Measurements from ENCODE around the gene SOX14.

Gene SOX14

DNA sequence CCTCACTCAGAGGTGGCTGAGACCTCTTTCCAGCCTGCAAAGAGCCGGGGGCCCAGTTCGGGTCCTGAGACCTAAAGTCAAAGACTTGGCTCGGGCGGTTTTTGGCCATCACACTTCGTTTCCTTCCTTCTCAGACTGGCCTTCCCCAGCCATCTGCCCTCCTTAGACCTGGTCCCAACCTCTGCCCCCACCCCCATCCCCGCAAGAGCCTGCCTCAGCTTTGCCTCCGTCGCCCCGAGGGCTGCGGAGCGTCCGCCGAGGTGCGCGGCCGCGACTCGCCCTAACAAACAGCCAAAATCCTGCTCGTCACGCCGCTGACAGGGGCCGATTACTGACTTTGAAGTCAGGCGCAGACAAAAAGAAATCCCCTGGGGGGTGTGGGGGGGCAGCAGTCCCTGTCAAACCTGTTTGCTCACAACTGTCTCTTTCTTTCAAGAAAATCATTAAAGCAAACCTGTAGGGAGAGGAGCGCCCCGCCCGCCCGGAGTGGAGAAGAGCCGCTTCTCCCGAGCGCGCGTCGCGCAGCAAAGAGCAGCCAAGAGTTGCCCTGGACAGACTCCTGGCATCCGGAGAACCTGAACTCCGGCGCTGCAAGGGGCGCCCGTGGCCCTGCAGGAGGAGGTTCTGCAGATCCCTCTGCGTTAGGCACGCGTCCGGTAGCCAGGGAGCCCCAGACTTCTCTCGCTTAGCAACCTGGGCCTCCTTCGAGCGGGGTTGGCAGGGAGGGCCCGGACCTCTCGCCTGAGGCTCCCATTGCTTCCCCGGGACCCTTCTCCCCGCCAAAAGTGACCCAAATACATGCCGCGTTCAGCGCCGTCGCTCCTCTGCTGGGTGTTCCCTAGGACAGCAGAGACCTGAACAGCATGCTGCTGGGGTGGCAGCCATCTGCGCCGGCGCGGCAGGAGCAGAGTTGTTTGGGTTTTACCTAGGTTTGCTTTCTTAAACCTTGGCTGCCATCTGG is 4.5 kb downstream of the SOX14 start:
- no peak for FAIRE-seq

DNA sequence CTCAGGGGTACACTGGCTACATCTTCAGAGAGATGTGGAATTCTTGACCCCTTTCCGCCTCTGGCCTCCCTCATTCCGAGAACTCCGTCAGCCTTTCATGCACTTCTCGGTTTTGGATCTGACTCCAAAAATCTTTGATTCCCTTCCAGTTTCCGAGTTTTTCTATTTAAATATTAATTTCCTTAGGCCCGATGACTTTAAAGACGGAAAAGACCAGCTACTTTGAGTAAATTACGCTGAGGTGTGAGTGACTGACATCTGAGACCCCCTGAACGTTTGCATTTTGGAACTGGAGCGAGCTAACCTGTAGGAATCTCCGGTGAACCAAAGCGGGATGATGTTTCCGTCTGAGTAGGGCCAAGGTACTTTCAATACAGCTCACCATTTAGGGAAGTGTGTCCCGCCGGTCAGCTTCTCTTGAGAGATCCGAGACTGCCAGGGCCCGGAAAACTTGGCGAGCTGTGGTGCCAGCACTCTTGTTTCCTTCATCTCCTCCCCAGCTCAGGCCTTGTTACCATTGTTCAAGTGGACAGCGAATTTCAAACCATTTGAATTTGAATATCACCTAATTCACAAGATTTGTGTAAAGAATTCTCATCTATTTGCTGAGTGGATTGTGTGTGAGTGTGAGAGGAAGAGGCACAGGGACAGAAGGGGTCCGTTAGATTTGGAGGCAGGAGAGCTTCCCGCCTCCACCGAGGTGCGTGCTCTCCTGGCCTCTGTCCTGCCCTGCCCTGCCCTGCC is 5.4 kb downstream of the SOX14 start:
- FAIRE-seq: no peak

DNA sequence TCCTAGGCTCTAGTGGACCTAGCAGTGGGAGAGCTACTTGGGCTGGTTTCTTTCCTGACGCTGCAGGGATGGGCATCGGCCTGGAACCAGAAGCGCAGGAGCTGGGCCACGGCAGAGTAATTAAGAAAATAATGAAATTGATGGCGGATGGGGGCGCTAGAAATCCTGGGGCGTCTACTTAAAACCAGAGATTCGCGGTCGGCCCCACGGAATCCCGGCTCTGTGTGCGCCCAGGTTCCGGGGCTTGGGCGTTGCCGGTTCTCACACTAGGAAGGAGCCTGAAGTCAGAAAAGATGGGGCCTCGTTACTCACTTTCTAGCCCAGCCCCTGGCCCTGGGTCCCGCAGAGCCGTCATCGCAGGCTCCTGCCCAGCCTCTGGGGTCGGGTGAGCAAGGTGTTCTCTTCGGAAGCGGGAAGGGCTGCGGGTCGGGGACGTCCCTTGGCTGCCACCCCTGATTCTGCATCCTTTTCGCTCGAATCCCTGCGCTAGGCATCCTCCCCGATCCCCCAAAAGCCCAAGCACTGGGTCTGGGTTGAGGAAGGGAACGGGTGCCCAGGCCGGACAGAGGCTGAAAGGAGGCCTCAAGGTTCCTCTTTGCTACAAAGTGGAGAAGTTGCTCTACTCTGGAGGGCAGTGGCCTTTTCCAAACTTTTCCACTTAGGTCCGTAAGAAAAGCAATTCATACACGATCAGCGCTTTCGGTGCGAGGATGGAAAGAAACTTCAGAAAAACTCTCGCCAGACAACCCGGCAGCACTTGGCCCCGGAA is 6.1 kb downstream of the SOX14 start:
- FAIRE-seq: no peak

DNA sequence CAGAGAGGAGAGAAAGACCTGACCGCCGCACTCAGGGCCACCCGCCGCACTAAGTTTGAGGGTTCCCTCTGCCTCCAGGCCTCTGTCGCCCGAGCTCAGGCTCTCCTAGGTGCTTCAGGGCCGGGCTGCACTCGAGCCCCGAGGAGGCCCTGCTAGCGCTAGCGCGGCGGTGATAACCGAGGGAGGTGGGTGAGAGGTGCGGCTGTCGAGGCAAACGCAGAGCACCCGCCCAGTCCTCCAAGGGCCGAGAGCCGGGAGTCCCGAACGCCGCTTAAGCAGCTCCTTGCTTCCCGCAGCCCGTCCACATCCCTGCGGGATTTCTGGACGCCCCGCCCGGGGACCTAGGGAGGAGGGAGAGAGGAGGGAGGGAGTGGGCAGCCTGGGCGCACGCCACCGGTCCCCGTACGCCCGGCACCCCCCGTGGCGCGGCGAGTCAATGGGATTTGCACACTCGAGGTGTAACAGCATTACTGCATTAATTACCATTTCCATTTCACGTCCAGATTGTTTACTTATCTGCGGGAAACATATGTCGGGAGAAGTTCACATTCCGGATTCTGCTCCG is 6.8 kb downstream of the SOX14 start:
- no peak for FAIRE-seq

DNA sequence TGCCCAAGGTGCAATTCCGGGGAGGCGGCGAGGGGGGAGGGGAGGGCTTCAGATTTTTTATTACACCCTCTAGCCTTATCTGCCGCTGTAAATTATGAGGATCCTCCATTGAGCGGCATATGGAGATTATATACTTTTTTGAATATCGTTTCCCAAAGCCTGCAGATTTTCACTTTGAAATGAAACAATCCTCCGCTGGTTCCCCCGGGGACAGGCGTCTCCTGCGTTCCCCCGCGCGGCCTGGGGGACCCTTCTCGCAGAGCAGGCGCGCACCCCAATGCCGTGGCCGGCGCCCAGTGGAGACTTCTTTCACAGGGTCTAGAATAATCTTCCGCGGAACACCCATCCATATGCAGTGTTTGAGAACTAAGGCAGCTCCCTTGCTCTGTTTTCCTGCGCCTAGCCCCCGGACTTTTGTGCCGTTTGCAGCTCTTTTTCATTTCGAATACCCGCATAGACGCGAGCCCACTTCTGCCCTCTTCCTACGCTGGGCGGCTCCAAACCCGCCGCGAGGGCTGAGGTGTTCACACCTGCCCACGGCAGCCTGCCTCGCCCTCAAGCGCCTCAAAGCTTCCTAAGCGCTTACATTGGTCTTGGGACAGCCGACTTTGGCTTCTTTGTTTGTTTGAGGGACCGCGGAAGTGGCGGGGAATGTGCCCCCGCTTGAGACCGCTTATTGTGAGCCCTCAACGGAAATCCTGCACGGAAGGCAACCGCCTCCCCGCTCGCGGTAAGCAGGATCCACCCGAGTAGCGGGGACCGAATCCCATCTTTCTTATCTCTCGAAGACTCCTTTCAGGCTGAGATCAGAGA is 7.5 kb downstream of the SOX14 start:
- no peak for FAIRE-seq

DNA sequence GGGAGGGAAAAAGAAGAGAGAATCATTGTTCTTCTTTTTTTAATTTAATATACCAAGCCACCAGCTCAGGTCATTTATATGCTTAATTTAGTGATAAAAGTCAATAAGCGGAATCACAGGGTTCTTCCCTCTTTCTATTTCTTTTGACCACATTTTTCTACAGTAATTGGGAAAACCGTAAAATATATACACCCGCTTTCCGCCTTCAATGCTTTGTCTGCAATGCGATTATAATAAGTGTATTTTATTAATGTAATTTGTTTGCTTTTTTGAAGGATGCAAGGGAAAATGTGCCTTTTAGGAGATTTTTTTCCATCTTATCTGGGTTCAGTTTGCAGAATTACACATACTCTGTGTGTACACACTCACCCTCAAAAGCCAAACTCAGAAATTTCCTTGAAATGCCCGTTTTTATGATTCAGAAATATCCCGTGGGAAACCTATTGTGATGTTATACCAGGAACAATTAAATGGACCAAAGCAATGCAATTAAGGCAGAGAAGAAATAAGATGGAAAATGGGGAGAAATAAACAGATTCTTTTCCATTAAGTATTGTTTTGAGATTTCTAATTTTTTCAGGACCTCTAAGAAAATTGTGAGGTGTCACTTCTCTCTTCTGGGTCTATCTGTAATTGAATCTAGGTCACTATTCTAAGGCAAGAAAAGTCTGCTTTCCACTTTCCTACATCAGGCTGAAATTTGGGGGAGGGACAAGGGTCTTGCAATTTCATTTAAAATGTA is 8.3 kb downstream of the SOX14 start:
- no peak for FAIRE-seq

DNA sequence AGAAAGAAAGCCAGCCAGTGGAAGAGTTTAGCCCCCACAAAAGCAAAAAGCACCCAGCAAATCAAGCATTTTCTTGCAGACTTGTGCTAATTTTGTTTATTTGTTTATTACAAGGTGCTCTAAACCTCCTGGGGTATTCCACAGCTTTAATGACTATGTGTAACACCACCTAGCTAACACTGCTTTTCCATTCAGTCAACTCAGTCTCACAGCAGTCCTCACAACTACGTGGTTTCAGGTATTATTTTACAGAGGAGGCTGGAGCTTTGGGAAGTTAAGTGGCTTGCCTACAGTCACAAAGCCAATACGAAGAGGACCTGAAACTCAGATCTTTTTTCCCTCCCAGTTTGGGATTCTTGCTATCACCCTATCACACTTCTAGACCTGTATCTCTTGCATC is 14.8 kb downstream of the SOX14 start:
- no peak for FAIRE-seq

DNA sequence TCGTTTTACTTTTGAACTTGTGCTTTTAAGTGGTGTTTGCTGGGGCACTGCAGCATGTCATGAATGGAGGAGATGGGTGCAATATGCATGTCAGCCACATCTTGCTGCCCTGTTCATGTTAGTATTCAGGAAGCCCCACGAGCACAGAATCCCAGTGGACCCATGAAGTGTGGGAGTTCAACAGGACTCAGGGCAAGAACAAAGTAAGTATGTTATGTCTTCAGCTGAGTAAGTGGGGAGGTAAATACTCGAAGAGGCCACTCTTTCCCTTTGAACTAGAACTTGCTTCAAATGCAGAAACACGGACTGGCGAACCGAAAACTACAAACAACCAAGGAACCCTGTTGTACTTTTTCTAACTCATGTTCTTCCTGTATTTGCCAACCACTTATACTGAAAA is 23.4 kb downstream of the SOX14 start:
- FAIRE-seq: no peak

DNA sequence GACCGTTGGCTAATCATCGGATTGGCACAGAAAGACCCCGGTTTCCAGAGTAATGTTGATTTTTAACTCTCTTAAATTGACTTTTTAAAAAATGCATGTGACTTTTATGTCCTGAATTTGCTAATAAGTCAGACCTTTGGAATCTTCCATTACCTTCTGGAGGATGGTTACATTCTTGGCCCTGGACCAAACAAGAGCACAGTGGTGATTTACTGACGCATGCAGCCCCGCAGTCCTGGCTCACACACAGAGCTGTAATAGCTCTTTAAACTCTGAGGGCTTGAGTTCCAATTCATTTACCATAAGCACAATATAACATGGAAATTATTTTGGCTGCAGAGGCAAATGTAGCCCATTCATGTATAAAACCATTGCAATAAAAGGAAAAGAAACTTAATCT is 25.1 kb downstream of the SOX14 start:
- FAIRE-seq: no peak

DNA sequence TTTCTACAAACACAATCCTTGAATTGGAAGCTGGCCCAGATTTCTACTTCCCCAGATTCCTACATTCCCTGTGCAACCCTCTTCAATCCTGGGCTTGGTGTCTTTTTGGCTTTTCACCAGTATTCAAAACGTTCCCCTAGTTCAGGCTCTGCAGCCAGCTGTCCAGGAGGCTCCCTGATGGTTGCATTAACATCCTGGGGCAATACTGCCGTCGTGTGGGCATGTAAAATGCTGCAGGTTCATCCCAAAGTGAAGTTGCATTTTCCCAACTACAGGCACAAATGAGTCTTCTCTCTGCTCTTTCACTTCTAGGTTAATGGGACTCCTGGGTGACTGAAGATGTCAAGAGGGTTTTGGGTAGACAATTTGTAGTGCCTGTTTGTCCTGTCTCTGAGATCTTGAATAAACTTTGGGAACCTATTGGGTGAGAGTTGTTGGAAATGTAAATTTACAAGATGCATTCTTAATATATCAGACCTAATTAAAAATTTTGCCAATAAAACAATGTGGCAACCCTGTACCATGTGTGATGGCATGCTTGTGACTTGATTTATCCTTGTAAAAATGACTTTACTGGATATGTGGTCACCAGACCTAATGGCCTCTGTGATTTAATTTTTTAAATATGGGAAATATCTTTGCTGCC is 28.6 kb downstream of the SOX14 start:
- FAIRE-seq: no peak

DNA sequence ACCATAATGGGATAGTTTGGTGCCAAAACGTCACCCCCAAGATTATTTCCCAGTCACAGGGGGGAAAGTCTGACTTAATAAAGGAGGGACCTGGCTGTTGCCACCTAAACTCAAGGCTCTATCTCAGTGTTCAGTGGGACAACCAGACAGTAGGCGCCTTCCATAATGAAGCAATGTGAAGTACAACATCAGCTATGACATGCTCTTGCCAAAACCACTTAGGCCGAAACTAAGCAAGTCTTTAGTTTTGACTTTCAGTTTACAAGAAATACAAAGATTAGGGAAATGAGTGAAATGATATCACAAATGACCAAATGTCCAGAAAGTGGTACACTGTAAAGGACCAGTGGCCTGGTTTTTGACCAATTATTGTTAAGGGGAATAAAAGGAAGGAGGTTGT is 32.9 kb downstream of the SOX14 start:
- no peak for FAIRE-seq

DNA sequence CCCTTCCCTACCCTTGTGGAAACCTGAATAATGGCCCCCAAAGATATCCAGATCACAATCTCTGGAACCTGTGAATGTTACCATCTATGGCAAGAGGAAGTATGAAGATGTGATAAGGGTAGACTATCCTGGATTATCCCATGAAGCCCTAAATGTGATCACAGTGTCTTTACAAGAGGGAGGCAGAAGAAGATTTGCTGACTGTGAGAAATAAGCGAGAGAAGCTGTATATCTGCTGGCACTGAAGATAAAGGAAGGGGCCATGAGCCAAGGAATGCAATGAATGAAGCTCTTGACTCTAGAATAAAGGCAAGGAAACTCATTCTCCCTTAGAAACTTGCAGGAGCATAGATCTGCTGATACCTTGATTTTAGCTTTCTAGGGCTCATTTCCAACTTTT is 39.1 kb downstream of the SOX14 start:
- no peak for FAIRE-seq

DNA sequence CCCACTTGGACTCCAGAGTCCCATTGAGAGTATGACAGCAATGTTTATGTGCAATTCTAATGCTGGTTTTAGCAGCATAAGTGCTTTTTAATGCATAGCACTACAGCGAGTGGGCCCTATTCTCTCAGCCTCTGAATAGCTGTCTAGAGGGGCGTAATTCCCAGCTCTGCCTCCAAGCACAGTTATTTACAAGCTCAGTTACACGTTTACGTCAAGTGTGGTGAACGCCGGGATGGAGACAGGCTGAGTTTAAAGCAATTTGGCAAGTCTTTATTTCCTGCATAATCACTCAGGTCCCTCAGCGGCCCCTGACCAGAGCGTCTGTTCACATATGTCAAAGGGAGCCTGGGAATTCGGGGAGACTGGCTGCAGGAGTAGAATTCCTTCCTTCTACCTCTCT is 43.9 kb downstream of the SOX14 start:
- no peak for FAIRE-seq

DNA sequence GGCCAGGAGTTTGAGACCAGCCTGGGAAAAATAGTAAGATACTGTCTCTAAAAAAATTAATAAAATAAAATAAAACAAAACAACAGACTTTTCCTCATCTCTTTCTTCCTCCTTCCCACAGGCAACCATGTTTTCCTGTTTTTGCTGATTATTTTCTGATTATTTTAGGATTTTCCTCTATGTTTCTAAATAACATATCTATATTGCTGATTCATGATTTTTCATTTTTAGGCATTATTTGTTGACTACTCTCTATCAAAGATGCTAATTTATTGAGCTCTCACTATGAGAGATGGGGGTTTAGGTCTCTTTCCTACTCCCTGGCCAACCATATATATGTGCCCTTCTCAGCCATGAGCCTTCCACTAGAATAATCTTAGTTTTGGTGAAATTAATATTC is 45.4 kb downstream of the SOX14 start:
- no peak for FAIRE-seq

DNA sequence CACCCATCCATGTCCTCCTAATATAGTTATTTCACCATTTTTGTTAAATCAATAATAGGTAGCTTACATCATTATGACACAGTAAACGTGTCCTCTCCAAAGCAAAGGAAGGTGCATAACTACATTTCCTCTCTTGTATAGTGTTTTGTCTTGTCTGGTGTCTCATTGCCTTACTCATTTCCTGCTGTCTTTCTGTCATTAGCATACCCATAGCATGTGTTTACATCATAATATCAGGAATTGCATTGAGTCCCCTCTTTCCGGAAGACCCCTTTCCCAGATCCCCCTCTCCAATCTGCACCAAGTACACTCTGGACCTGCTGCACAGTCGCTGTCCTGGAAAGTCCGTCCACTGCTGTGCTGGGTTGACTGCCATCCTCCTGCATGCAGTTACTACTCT is 47.9 kb downstream of the SOX14 start:
- FAIRE-seq: no peak

DNA sequence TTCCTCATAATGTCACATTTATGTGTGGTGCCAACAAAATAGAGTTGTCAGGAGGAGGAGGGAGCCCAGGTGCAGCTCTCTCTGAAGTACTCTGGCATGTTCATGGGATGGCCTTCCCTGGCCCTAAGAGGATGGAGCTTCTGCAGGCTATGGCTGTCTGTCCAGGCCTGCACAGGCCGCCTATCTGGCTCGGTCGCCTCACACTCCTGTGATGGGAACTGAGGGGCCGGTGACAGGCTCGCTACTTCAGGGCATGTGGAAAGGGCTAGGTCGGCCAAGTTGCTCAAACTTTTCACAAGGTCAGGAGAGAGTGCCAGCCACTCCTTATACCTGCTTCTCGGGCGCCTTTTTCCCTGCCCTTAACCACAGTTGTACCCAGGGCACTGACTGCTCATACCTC is 51.1 kb downstream of the SOX14 start:
- no peak for FAIRE-seq
